ENCODE measurements around the gene SLC22A31. TPM values are rescaled to one million over a fixed set of nuclear protein-coding genes. Genes with fewer than 3 reads are reported as not detected.
A peak's percentile ranks its signal among the peaks of the same experiment; 100 is the strongest.
"Not testable (repeated sequence)": the region's sequence is repeated elsewhere in the genome, so short reads cannot be mapped to it uniquely, and the experiment has no call there.

SLC22A31 gene
- not detected for total RNA-seq
- long read RNA-seq, result 0 reads

DNA sequence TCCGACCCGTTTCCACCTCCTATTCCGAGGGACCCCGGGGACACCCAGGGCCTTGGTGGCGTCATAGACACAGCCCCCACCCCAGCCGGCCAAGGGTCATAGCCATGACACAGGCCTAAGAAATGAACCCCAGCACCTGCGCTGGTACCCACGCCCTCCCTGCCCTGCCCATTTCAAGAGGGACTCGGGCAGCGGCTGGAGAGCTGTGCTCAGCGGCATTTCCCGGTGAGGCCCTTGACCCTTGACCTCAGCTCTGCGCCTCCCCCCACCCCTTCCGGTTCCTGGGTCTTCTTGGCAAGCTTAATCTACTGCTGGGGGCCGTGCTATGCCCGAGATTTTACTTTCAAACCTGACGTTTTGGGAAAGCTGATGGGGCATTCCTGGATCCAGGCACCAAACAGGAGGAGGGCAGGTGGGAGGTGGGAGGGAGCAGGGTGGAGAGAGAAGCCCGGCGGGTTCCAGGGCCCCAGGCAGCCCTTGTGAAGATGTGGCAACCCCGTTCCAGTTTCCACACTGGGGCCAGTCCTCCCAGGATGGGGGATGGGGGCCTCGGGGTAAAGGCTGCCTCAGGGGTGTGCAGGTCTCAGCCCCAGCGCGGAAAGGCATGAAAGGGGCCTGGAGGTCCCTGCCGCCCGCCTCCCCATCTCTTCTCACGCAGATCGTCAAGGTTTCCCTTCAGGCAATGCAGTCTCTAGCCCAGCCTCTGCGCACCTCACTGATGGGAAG is at the start of gene SLC22A31:
Gene SLC22A31 (minus strand): TSS at position 414 of the 726 bp plus-strand sequence. CDS start 36 bp downstream, at position 378.
- DNase-seq (ENCODE audit: missing footprints), result peak; percentile 41

GRCh38 chr16:89248196-89248982 is 48.1 kb upstream of the SLC22A31 start:
- no peak for DNase-seq (ENCODE audit: missing footprints)
- intact Hi-C loops (cut with DNase I), result loop anchor here (10.0 kb wide), 2 partner anchors 256 to 396 kb away; partner anchors contain the start of gene SPG7

More for the DNA sequence above, at the start of gene SLC22A31:
- no peak for ATAC-seq
- intact Hi-C loops (cut with DNase I), result no loop called here

GRCh38 chr16:89247734-89248075 is 47.4 kb upstream of the SLC22A31 start:
- ATAC-seq, result peak; percentile 20
- intact Hi-C loops (cut with DNase I), result loop anchor here (10.0 kb wide), 2 partner anchors 257 to 397 kb away; partner anchors contain the start of gene SPG7
- not testable (repeated sequence) for DNase-seq (ENCODE audit: missing footprints)

More at GRCh38 chr16:89248196-89248982, 48.1 kb upstream of the SLC22A31 start:
- ATAC-seq, result no peak

DNA sequence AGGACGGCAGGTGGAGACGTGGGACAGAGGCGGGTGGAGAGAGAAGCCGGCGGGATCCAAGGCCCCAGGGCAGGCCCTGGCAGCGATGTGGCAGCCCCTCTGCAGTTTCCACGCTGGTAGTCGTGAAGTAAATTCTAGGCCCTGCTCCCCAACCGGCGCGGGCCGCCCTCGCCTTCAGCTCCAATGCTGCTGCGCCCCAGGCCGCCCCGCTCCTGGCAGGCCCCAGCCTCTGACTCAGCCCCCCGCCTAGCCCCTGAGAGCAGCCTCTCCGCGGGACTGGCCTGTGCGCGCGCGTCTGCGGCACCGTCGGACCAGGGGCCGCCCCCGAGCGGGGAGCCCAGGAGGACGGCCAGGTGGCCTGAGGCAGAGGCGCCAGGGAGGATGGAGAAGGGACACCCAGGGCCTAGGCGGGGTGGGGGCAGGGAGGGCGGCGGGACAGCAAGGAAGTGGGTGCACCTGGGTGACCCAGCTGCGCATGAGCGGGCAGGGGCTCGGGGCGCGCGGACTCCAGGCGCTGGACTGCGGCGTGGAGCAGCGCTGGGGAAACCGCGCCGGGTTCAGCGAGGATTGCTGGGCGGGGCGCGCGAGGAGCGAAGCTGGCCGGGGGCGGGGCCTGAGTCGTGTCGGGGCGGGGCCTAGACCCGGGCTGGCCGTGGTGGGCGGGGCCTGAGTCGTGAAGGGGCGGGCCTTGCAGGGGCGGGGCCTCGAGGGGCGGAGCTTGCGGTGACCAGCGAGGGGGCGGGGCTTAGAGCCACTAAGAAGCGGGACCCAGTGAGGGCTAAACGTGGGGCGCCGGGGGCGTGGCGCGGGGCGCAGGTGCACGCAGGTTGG is 46.8 kb upstream of the SLC22A31 start:
- peak; percentile 98 for ATAC-seq
- intact Hi-C loops (cut with DNase I), result loop anchor here (10.0 kb wide), 2 partner anchors 258 to 398 kb away; partner anchors contain the start of gene SPG7
- DNase-seq (ENCODE audit: missing footprints), result peak; percentile 92

DNA sequence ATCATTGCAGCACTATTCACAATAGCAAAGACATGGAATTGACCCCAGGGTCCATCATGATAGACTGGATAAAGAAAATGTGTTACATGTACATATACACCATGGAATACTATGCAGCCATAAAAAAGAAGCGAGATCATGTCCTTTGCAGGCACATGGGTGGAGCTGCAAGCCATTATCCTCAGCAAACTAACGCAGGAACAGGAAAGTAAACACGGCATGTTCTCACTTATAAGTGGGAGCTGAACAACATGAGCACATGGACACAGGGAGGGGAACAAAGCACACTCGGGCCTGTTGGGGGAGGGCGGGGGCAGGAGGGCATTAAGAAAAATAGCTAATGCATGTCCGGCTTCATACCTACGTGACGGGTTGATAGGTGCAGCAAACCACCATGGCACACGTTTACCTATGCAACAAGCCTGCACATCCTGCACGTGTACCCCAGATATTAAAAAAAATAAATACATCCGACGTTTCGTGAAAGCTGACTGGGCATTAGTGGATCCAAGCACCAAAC is 46.1 kb upstream of the SLC22A31 start:
- no peak for DNase-seq (ENCODE audit: missing footprints)
- intact Hi-C loops (cut with DNase I), result loop anchor here (10.0 kb wide), 2 partner anchors 258 to 398 kb away; partner anchors contain the start of gene SPG7
- no peak for ATAC-seq

GRCh38 chr16:89244754-89245153 is 44.4 kb upstream of the SLC22A31 start:
- DNase-seq (ENCODE audit: missing footprints) (no peak), ATAC-seq (no peak)
- intact Hi-C loops (cut with DNase I), result loop anchor here (5.0 to 10.0 kb wide), 3 partner anchors 43 to 400 kb away; partner anchors contain the start of gene SPG7

GRCh38 chr16:89244264-89244663 is 43.9 kb upstream of the SLC22A31 start:
- not testable (repeated sequence) for DNase-seq (ENCODE audit: missing footprints); ATAC-seq
- intact Hi-C loops (cut with DNase I), result loop anchor here (5.0 to 10.0 kb wide), 3 partner anchors 43 to 401 kb away; partner anchors contain the start of gene SPG7

GRCh38 chr16:89243664-89244063 is 43.3 kb upstream of the SLC22A31 start:
- DNase-seq (ENCODE audit: missing footprints) (no peak), ATAC-seq (no peak)
- intact Hi-C loops (cut with DNase I), result loop anchor here (5.0 to 10.0 kb wide), 3 partner anchors 44 to 401 kb away; partner anchors contain the start of gene SPG7

DNA sequence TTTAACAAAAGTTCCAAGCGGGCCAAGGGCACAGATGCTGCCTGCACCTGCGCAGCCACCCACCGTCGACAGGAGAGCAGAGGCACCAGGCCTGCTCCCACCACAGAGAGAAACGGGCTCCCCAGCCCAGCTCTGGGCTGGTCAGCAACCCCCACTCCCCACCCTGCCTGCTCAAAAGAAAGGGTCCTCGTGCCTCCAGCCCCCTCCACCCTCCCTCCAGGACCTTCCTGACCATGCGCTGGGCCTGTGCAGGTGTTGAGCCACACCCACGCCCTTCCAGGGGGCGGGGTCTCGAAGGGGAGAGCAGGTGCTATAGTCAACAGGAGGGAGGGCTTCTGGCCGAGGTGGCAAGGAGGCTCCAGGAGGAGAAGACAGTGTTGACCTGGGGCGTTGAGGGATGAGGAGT is 42.5 kb upstream of the SLC22A31 start:
- DNase-seq (ENCODE audit: missing footprints), result no peak
- intact Hi-C loops (cut with DNase I), result loop anchor here (5.0 to 10.0 kb wide), 3 partner anchors 45 to 402 kb away; partner anchors contain the start of gene SPG7

DNA sequence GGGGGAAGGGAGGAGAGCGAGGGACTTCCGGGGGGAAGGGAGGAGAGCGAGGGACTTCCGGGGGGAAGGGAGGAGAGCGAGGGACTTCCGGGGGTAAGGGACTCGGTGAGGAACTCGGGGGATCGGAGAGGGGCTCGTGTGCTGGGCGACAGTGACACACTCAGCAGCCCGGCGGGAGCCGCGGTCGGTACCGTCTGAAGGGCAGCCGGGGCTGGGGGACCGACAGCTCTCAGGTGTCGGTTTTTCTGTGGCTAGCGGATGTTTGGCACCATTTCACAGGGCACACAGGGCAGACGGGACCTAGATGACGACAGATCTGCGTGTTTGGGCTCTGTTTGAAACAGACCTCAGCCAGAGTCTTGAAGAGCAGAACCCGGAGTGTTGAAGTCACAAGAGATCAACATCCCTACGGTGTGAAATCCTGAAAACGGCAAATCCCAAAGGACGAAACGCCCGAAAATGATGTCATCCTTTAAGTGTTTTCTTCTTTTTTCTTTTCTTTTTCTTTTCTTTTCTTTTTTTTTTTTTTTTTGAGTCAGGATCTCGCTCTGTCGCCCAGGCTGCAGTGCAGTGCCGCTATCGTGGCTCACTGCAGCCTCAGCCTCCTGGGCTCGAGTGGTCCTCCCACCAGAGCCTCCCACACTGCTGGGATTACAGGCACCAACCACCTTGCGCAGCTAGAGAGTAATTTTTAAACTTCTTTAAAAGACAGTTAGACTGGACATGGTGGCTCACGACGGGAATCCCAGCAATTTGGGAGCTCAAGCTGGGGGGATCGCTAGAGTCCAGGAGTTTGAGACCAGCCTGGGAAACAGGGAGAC is 41.1 kb upstream of the SLC22A31 start:
- intact Hi-C loops (cut with DNase I), result loop anchor here (5.0 to 10.0 kb wide), 3 partner anchors 46 to 403 kb away; partner anchors contain the start of gene SPG7
- DNase-seq (ENCODE audit: missing footprints), result peak; percentile 86
- peak; percentile 74 for ATAC-seq

More for the DNA sequence above, 42.5 kb upstream of the SLC22A31 start:
- no peak for ATAC-seq

DNA sequence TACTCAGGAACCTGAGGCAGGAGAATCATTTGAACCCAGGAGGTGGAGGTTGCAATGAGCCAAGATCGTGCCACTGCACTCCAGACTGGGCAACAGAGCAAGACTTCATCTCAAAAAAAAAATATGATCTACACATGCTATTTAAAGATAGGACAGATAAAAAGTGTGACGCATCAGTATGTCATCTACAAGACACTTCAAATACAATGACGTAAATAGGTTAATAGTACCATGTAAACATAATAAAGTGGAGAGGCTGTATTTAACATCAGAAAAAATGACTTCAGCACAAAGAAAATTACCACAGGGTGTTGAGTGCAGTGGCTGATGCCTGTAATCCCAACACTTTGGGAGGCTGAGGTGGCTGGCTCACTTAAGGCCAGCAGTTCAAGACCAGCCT is 37.4 kb upstream of the SLC22A31 start:
- intact Hi-C loops (cut with DNase I), result no loop called here
- ATAC-seq (no peak), DNase-seq (ENCODE audit: missing footprints) (no peak)

DNA sequence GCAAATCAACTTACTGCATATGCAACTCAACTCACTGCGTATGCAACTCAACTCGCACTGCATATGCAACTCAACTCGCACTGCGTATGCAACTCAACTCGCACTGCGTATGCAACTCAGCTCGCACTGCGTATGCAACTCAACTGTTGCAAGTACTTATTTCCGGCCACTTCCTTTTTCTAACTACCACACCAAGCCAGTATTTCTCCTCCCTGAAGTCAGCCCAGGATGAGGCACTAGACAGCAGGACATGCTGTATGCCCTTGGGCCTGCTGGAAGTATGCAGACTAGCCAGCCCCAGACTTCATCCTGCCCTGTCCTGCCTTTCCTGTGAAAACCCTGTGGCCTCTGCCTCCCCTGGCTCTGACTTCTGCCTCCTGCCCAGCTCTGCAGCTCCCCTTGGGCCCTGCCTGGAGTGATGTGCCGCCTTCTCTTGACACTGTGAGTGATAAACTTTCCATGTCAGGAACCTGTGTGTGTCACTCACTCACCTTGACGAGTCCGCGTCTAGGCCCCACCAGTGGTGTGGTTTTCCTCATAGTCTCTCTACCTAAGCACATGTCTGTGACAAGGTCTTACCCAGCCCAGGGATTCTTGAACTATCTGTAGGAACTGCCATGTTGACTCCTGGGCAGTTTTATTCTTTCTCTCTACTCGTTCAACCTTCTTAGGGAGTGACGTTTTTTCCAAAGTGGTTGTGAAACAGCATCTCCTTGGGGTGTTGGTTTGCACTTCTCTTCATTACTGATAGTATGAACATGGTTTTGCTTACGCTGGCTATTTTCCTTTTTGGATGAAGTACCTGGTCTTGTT is 33.5 kb upstream of the SLC22A31 start:
- ATAC-seq (no peak), DNase-seq (ENCODE audit: missing footprints) (no peak)
- intact Hi-C loops (cut with DNase I), result no loop called here

- no peak for DNase-seq (ENCODE audit: missing footprints)
- no peak for ATAC-seq
- intact Hi-C loops (cut with DNase I), result no loop called here
Observed at GRCh38 chr16:89232107-89232506, 31.8 kb upstream of the SLC22A31 start.

DNA sequence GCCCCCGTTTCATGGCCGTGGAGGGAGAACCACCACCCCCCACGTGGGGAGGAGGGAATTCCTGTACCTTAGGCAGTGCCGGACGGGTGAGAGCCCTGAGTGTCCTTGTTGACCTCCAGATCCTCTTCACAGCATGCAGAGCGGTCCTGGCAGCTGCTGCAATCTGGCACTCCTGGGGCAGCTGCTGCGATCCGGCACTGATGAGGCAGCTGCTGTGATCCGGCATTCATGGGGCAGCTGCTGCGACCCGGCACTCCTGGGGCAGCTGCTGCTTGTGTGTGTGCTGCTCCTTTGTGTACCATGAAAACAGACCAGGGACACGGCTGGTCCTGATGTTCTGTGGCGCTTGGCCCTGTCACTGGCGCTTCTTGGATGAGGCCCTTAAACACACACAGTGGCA is 29.9 kb upstream of the SLC22A31 start:
- ATAC-seq (peak; percentile 60), DNase-seq (ENCODE audit: missing footprints) (no peak)
- intact Hi-C loops (cut with DNase I), result no loop called here

DNA sequence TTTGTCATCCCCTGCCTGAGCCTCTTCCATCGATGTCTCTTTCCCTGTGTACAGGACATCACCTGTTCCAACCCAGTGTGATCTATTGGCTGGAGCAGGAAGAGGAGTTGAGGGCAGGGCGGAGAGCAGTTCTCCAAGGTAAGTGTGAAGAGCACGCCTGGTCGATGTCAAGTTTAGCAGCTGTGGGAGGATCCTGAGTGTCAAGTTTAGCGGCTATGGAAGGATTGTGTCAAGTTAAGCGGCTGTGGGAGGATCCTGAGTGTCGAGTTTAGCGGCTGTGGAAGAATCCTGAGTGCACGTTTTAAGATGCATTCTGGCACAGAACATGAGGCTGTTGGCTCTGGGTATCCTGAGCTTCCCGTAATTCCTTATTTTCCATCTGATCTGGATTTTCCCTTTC is 24.3 kb upstream of the SLC22A31 start:
- no peak for ATAC-seq
- DNase-seq (ENCODE audit: missing footprints), result no peak
- intact Hi-C loops (cut with DNase I), result no loop called here

- intact Hi-C loops (cut with DNase I), result no loop called here
- ATAC-seq (no peak), DNase-seq (ENCODE audit: missing footprints) (no peak)
Observed at GRCh38 chr16:89222931-89223330, 22.6 kb upstream of the SLC22A31 start.

- DNase-seq (ENCODE audit: missing footprints) (no peak), ATAC-seq (no peak)
- intact Hi-C loops (cut with DNase I), result no loop called here
Observed at GRCh38 chr16:89221604-89222003, 21.3 kb upstream of the SLC22A31 start.
